WERI-Rb-1 (cell line): ENCODE results near the gene PITPNM1.
"Not testable (repeated sequence)": the region's sequence is repeated elsewhere in the genome, so short reads cannot be mapped to it uniquely, and the experiment has no call there.

Experiments
- DNase-seq: peaks from one replicate; pipeline ENCODE4 v3.0.0-alpha.2; 2020
- H3K27ac ChIP-seq: fragments of 250-450 bp; sonication (Bioruptor Pico); 2 replicates; pipeline ENCODE4 v1.5.1; 2020; ENCODE audit warnings: mild to moderate bottlenecking, moderate library complexity
- H3K27me3 ChIP-seq: fragments of 250-450 bp; sonication (Bioruptor Pico); 2 replicates; pipeline ENCODE4 v1.5.1; 2021; ENCODE audit warnings: mild to moderate bottlenecking, low read depth, moderate library complexity; ENCODE audit not compliant: insufficient read depth, severe bottlenecking
- H3K36me3 ChIP-seq: fragments of 250-450 bp; sonication (Bioruptor Pico); 2 replicates; pipeline ENCODE4 v1.5.1; 2020; ENCODE audit warnings: mild to moderate bottlenecking, moderate library complexity
- H3K4me3 ChIP-seq: 2 replicates; pipeline ENCODE4 v1.5.1; 2011; ENCODE audit warnings: low read depth, mild to moderate bottlenecking, control low read depth, low read length
- H3K9me3 ChIP-seq: fragments of 250-450 bp; sonication (Bioruptor Pico); 2 replicates; pipeline ENCODE4 v1.5.1; 2021; ENCODE audit warnings: mild to moderate bottlenecking, moderate library complexity; ENCODE audit not compliant: severe bottlenecking
- TF ChIP-seq, protein P1 (sequence below): IDR thresholded peaks from 2 replicates; pipeline ENCODE4 v1.5.1; 2011; ENCODE audit warnings: low read depth, mild to moderate bottlenecking, control low read depth, inconsistent platforms, low read length

PITPNM1 gene

DNA sequence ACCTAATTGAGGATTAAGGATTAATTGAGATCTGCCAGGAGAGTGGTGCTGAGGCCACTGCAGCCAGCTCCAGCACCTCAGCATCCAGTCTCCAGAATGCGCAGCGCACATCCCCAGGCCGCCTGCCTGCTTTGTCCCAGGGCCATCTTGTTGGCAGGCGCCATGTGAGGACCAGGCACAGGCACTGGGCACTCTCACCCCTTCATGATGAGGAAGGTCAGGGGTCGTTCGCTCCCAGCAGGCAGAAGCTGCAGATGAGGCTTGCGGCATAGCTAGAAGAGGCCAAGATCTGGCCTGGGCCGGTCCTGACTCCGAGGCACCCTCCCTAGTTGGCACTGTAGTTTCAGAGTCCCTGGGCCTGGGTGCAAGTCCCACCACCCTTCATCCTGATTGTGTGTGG is 11.6 kb upstream of the PITPNM1 start:
- H3K9me3 ChIP-seq, result no peaks in the 10 kb centered on the region
- no peak for DNase-seq
- no peak overlapping the region for H3K4me3 ChIP-seq
- TF ChIP-seq, protein P1, sequence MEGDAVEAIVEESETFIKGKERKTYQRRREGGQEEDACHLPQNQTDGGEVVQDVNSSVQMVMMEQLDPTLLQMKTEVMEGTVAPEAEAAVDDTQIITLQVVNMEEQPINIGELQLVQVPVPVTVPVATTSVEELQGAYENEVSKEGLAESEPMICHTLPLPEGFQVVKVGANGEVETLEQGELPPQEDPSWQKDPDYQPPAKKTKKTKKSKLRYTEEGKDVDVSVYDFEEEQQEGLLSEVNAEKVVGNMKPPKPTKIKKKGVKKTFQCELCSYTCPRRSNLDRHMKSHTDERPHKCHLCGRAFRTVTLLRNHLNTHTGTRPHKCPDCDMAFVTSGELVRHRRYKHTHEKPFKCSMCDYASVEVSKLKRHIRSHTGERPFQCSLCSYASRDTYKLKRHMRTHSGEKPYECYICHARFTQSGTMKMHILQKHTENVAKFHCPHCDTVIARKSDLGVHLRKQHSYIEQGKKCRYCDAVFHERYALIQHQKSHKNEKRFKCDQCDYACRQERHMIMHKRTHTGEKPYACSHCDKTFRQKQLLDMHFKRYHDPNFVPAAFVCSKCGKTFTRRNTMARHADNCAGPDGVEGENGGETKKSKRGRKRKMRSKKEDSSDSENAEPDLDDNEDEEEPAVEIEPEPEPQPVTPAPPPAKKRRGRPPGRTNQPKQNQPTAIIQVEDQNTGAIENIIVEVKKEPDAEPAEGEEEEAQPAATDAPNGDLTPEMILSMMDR, result no peak
- no peaks in the 10 kb centered on the region for H3K27me3 ChIP-seq
- no peak overlapping the region for H3K27ac ChIP-seq
- H3K36me3 ChIP-seq, result no peaks in the 10 kb centered on the region

DNA sequence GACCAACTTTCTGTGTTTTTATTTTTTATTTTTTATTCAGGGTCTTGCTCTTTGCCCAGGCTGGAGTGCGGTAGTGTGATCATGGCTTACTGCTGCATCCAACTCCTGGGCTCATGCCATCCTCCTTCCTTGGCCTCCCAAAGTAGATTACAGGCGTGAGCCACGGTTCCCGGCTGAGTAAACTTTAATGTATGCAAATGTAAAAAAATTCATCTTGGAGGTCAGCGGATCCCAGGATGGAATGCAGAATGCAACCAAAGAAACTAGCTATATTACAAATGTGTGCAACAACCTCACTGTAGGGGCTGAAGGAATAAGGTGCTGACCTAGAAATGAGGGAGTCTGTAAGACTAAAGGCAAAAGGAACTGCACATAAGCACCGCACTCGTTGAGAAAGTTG is 9.0 kb upstream of the PITPNM1 start:
- Histone ChIP-seq H3K36me3 (no peaks in the 10 kb centered on the region), H3K27me3 (no peaks in the 10 kb centered on the region), H3K27ac (no peak overlapping the region), H3K9me3 (no peaks in the 10 kb centered on the region), H3K4me3 (no peak overlapping the region)
- TF ChIP-seq, protein P1, result no peak
- no peak for DNase-seq

DNA sequence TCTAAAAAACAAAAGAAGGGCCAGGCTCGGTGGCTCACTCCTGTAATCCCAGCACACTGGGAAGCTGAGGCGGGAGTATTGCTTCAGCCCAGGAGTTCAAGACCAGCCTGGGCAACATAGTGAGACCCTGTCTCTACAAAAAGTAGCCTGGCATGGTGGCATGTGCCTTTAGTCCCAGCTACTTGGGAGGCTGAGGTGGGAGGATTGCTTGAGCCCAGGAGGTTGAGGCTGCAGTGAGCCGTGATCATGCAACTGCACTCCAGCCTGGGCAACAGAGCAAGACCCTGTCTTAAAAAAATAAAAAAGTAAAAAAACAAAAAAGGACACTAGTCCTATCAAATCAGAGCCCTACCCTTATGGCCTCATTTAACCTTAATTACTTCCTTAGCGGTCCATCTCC is 6.4 kb upstream of the PITPNM1 start:
- H3K4me3 ChIP-seq, H3K27ac ChIP-seq, H3K9me3 ChIP-seq, H3K27me3 ChIP-seq, H3K36me3 ChIP-seq, DNase-seq: not testable (repeated sequence)

DNA sequence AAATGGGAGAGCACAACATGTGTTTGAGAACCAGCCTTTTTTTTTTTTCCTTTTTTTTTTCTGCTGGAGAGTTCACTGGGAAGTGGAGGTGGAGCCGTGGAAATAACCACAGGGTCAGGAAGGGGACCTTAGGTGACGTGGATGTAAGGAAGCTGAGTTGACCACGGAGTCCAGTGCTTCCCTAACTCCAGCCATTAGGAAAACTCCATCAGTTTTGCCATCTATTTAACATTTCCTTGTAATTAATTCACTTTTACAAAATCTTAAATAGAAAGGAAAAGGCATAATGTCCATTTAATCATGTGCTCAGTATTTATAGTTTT is 4.8 kb upstream of the PITPNM1 start:
- TF ChIP-seq, protein P1, result no peak
- Histone ChIP-seq H3K9me3 (no peaks in the 10 kb centered on the region), H3K36me3 (peaks cover 11% of the 10 kb centered on the region), H3K27ac (no peak overlapping the region), H3K27me3 (no peaks in the 10 kb centered on the region), H3K4me3 (no peak overlapping the region)
- no peak for DNase-seq

DNA sequence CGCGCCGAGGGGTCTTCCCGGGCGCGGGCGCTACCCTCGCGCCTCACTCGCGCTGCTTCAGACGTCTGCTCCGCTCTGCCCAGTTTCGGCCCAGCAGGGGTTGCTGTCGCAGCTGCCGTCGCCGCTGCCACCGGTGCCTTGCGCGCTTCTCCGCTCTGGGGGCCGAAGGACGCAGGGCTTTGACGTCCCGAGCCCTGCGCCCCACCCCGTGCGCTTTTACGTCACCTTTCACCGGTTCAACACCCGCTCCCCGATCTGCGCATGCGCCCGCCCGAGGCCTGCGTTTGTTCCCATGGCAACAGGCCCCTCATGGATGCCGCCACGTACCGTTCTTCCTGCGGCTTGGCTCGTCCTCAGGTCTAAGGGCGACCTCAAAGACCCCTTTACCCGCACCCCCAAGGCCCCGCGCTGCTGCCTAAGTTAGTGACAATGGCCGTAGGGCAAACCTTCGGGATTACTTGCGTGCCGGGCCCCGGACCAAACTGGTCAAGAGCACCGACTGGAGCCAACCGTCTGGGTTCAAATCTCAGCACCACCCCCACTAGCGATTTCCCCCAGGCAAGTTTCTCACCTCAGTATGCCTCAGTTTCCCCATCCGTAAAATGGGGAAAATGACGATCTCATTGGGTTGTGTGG is 3.4 kb upstream of the PITPNM1 start:
- Histone ChIP-seq H3K4me3 (peak overlapping the region; percentile 51), H3K9me3 (no peaks in the 10 kb centered on the region), H3K36me3 (peaks cover 11% of the 10 kb centered on the region), H3K27me3 (no peaks in the 10 kb centered on the region), H3K27ac (peak overlapping the region; percentile 91)
- TF ChIP-seq, protein P1, result no peak
- DNase-seq, result peak; percentile 98

DNA sequence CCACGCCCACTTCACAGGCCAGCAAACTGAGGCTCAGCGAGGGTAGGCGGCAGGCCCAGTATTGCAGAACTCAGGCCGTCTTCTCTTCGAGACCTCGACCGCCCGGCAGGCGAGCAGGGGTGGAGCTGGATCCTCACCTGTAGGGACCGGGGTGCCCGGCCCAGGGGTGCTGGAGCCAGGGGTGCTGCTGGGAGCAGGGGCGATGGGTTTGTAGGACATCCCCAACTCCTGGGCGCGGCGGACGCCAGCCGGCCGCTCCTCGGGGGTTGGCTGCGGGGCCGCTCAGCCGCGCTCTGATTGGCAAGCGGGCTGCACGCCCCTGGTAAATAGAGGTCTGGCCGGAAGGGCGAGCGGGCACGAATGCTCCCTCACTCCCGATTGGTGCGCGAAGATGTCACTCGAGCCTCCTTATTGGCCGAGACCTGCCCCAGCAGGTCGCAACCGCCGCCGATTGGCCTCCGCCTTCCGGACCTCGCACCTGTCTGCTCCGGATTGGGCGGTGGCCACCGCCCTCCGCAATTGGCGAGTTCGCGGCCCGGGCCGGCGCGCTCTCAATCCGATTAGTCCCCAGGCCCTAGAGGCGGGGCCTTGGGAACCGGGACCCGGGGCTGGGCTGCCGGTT is 2.8 kb upstream of the PITPNM1 start, which contains the start of gene CDK2AP2:
Gene CDK2AP2 (minus strand): TSS at position 299 of the 622 bp plus-strand sequence. CDS start 80 bp downstream, at position 219.
- peak; percentile 100 for DNase-seq
- Histone ChIP-seq H3K27ac (peak within 1 kb of the TSS; percentile 91), H3K4me3 (peak within 1 kb of the TSS; percentile 51), H3K9me3 (no peaks in the 10 kb centered on the region), H3K27me3 (no peaks in the 10 kb centered on the region), H3K36me3 (peaks cover 12% of the 10 kb centered on the region)
- TF ChIP-seq, protein P1, result no peak
